COLO668 (cell line): ENCODE results near the gene NUDC.

Source experiments
- DNase-seq: peaks from one replicate; lab custom pipeline; 2025; ENCODE audit not compliant: unreplicated experiment; lab: John Stamatoyannopoulos, UW

Gene NUDC

GRCh38 chr1:26950602-26951001 is 29.1 kb downstream of the NUDC start:
- DNase-seq, result no peak

- no peak for DNase-seq
Observed at GRCh38 chr1:26951216-26951615, 29.7 kb downstream of the NUDC start.

DNA sequence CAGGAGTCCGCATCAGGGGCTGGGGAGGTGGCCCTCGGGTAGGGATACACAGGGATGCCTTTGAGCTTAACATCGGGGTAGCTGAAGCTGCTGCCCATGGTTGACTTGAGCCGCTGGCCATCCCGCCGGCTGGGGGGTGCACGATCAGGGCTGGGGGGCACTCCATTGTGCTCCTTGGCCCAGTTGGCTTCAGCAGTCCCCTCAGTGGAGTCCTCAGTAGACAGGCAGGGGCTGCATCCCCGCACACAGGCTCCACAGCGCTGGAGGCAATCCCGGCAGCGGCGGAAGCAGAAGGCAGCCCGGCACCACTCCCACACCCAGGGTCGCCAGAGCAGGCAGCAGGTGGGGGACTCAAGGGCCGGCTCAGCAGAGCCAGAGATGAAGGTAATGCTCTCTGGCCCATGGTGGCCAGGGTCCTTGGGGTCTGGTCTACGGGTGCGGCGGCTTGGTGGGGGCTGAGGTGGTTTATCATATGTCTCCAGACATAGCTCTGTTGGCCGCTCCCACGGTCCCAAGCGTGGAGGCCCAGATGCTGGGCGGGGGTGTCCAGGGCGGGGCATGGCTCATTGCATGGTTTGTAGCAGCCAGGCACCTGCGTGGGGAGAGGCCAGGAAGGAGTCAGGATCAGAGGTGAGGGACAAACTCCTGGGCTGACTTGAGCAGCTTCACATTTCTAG is 30.4 kb downstream of the NUDC start:
- no peak for DNase-seq

GRCh38 chr1:26953374-26953773 is 31.8 kb downstream of the NUDC start:
- no peak for DNase-seq

DNA sequence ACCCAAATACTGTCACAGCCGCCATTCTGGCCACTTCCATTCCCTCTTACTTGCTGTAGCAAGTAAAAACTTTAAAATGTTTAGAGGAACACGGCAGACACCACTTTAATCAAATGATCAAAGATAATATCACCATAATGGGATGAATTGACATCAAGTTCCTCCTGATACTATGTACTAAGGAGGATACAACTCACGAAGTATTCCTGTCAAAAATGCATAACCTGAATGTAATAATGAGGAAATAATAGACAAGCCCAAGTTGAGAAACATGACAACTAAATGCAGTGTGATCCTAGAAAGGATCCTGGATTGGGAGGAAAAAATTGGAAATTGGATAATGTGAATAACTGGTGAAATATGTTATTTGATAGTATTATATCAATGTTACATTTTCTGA is 34.8 kb downstream of the NUDC start:
- DNase-seq, result no peak

DNA sequence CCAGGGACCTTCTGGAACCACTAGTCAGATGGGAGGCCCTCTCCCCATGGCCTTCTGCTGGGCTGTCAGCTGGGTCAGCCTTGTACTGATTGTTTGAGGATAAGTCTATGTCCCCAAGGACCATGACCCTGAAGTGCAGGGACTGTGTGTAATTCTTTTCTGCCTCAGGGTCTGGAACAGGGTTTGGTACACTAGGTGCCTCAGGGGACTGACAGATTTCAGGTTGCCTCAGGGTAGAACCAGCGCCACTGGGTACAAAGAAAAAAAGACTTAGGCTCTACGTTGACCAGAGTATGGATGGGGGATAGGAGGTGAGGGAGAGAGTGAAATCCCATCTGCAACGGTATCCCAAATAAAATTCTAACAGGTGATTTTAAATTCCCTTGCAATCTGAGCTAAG is 35.8 kb downstream of the NUDC start:
- no peak for DNase-seq

DNA sequence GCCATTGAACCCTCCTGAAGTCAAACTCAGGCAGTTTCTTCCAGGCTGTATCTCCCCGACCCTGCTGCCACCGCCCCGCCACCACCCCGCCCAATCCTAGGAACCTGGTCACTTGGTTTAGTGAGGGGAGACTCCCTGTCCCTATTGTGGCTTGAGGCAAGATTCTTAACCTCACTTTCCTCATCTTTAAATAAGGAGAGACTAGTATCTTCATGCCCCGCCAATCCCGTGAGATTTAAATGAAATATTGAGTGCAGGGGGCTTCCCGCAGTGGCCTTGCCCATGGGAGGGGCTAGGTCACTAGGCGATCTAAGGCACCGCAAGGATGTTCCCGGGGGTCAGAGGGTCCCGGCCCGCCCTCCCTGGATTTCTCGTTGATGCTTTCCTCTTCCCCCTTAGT is 37.7 kb downstream of the NUDC start:
- DNase-seq, result no peak

DNA sequence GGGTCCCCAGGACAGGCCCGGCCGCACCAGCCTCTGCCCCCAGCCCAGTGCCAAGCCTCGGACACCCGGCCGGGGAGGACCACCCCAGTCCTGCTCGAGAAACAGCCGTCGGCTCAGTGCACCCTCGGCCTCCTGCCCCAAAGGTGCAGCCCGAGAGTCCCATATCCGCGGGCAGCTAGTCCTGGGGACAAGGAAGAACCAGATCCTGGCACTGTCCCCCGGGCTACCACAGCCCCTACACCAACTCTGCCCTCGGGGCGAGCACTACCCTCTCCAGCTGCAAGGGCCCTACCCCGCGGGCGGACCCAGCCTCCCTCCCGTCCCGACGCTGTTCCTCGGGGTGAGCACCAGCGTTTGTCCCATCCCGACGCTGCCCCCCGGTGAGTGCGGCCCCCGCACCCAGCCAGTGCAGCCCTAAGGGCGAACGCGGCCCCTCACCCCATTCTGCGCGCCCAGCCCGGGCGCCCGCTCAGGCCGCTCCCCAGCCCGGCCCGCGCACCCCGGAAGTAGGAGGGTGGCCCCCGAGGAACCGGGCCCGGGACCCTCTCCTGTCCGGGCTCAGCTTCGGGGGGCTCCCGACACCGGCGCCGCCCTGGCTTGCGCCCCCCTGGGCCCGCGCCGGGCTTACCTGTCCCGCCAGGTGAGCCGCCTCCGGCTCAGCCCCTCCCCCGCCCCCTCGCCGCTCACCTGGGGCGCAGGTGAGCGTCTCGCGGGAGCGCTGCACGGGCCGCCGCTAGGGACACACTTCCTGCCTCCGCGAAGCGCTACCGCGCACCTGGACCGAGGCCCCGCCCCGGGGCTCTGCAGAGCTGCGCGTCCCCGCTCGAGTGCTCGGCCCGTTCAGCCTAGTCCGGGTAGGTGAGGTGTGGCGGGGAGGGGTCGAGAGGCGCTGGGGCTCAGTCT is 38.4 kb downstream of the NUDC start, which contains the start of gene KDF1:
Gene KDF1, minus strand, starts transcription at position 747 of the 903 bp plus-strand sequence. CDS start 8,088 bp downstream, outside the sequence.
- peak; percentile 99 for DNase-seq

- no peak for DNase-seq
Observed at GRCh38 chr1:26960625-26960966, 39.1 kb downstream of the NUDC start.

DNA sequence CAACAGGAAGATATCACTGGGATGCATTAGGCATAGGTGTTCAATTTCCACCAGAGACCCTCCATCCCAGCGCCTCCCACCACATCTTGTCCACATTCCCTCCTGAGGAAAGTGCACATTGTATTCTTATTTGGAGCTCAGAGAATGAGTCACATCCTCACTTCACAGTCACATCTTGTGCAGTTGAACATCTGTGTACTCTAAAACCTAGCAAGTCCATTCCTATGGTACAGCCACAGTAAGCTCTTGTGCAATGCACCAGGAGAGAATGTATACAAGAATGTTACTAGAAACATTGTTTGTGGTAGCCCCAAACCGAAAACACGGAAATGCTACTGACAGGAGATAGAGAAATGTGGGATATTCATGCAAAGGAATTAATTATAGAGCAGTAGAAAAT is 40.3 kb downstream of the NUDC start:
- DNase-seq, result no peak

GRCh38 chr1:26965213-26965612 is 43.7 kb downstream of the NUDC start:
- DNase-seq, result no peak

- DNase-seq, result no peak
Observed at GRCh38 chr1:26965628-26966027, 44.1 kb downstream of the NUDC start.

GRCh38 chr1:26970810-26971209 is 49.3 kb downstream of the NUDC start:
- DNase-seq, result no peak

DNA sequence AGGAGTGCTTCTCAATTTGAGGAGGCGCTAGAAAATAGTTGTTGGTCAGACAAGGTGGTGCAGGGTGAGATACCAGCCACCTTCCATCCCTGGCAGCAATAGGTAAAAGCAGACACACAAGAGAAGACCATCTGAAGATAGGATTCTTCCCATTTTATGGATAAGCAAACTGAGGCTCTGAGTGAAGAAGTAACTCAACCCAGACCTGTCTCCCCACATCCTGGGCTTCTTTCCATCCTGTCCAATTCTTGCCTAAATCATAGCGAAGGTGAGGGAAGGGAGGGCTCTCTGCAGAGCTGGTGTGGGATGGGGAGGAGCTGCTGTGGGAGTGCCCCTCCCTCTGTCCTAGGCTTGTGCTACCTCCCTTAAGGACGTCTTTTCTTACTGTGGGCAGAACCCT is 50.0 kb downstream of the NUDC start:
- DNase-seq, result no peak

GRCh38 chr1:26972390-26972789 is 50.8 kb downstream of the NUDC start:
- no peak for DNase-seq

GRCh38 chr1:26972821-26973220 is 51.3 kb downstream of the NUDC start:
- DNase-seq, result no peak

GRCh38 chr1:26976621-26977510 is 55.3 kb downstream of the NUDC start:
- no peak for DNase-seq

- no peak for DNase-seq
Observed at GRCh38 chr1:26978901-26979300, 57.4 kb downstream of the NUDC start.

GRCh38 chr1:26981146-26981846 is 59.8 kb downstream of the NUDC start:
- DNase-seq, result no peak

DNA sequence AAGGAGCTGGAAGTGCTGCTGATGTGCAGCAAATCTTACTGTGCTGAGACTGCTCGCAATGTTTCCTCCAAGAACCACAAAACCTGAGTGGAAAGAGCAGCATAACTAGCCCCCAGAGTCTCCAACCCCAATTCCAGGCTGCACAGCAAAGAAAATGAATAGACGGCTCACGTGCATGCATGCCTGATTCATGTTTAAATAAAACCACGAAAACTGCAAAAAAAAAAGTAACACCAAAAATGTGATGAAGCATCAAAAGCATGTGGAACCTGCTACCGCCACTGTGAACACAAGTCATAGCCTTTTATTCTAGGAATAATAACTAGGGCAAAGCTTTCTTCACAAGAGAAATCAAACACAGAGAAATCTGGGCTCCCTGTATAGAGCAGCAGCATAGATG is 62.3 kb downstream of the NUDC start:
- no peak for DNase-seq

- DNase-seq, result no peak
Observed at GRCh38 chr1:26984291-26984690, 62.7 kb downstream of the NUDC start.
